ENCODE data around the gene LY6G6D.

LY6G6D gene, protein sequence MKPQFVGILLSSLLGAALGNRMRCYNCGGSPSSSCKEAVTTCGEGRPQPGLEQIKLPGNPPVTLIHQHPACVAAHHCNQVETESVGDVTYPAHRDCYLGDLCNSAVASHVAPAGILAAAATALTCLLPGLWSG

GRCh38 chr6:31715022-31715958 is at the start of gene LY6G6D:
TSS of gene LY6G6D (plus strand) at chr6:31715348. CDS start at chr6:31715356, 8 bp downstream.
- DNase-seq (ENCODE audit: low spot score), result no peak

GRCh38 chr6:31665501-31666336 is 49.4 kb upstream of the LY6G6D start, which contains the start of gene CSNK2B:
TSS of gene CSNK2B (plus strand) at chr6:31666080. CDS start at chr6:31666832, 752 bp downstream.
- peak; percentile 95 for DNase-seq (ENCODE audit: low spot score)

DNA sequence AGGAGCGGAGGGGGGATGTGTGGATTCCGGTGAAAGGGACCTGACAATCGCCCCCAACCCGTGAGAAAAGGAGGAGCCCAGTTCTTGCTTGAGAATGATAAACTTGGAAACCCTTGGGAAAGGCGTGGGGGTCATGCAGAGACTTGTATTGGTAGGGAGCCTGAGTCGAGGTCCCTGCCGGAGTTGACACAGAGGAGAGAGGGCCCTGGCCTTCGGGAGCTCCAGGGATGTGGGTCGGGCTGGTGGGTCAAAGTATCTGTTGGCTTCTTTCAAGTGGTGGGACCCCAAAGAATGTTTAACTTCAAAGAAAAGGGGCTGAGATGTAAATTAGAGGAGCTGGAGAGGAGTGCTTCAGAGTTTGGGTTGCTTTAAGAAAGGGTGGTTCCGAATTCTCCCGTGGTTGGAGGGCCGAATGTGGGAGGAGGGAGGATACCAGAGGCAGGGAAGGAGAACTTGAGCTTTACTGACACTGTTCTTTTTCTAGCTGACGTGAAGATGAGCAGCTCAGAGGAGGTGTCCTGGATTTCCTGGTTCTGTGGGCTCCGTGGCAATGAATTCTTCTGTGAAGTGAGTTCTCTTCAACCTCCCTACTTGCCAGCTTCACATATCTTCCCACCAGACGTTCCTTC is 48.7 kb upstream of the LY6G6D start:
- no peak for DNase-seq (ENCODE audit: low spot score)

DNA sequence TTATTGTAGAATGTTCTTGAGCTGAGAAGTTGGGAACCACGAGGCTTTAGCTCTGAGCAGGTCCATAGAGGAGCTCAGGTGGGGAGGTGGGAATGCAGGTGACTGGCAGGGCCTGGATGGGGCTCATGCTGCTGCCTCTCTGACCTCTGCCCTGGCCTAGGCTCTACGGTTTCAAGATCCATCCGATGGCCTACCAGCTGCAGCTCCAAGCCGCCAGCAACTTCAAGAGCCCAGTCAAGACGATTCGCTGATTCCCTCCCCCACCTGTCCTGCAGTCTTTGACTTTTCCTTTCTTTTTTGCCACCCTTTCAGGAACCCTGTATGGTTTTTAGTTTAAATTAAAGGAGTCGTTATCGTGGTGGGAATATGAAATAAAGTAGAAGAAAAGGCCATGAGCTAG is 45.5 kb upstream of the LY6G6D start, which contains the start of gene LY6G5B:
Gene LY6G5B, plus strand, starts transcription at position 301 of the 400 bp plus-strand sequence. CDS start 975 bp downstream, outside the sequence.
- no peak for DNase-seq (ENCODE audit: low spot score)

- DNase-seq (ENCODE audit: low spot score), result no peak
Measured at GRCh38 chr6:31676322-31676903, 38.7 kb upstream of the LY6G6D start.

- no peak for DNase-seq (ENCODE audit: low spot score)
Measured at GRCh38 chr6:31676904-31677303, 38.2 kb upstream of the LY6G6D start.

- DNase-seq (ENCODE audit: low spot score), result no peak
Measured at GRCh38 chr6:31677955-31678354, 37.2 kb upstream of the LY6G6D start.

DNA sequence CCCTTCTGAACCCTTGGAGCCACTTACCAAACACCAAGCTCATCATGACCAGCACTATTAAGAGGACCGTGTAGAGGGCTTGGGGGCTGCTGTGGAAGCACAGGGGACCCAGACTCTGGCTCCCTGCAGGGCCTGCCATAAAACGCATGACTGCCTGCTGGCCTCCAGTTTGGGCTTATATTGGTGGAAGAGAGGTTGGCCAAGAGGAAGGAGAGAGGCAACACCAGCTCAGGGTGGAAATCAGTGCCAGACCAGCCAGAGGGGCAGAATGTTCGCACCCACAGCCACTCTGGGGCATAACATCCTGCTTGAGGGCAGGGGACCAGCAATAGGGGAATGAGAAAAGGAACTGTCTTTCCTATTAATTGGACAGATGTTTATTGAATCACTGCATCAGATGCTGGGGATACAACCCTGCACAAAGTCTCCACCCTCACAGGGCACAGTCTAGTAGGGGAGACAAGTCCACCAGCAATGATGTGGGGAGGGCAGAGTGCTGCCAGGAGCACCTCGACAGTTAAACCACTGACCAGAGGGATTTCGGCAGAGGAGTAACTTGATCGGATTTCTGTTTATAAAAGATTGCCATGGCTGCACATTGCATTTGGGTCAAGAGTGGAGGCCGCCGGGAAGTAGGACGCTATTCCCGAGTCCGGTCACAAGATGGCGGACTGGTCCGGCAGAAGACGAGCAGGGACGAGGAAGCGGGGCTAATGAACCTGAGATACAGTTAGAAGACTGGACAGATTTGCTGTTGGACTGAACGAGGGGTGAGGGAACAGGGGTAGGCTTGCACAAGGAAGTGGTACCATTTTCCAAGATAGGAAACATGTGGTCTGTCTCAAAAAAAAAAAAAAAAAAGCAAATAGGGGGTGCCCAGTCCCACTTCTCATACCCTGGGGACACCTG is 34.7 kb upstream of the LY6G6D start, which contains the start of gene LY6G5C:
Gene LY6G5C, minus strand, starts transcription at position 842 of the 909 bp plus-strand sequence. Its CDS starts 694 bp downstream, at position 148.
- peak; percentile 90 for DNase-seq (ENCODE audit: low spot score)

DNA sequence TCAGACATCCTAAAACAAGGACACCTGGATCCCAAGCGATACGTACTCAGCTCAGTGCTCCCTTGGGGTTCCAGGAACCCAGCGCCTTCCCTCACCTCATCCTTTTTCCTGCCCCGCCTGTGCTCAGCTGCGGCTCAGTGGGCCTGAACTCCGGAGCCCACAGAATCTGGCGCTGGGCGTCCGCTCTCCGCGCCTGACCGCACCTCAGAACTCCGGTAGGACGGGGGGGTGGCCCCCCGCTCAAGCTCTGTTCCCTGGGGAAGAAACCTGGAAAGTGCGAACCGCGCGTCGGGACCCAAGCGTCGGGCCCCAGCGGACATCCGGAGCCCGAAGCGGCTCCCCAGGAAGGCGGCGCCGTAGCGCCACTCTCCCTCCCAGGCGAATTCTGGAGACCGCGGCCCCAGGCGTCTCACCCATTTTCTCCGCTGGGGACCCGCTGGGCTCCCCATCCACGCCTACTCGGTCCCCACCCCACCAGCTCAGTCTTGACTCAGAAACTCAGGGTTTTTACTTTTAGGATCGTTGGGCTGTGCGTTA is 33.9 kb upstream of the LY6G6D start:
- peak; percentile 57 for DNase-seq (ENCODE audit: low spot score)

DNA sequence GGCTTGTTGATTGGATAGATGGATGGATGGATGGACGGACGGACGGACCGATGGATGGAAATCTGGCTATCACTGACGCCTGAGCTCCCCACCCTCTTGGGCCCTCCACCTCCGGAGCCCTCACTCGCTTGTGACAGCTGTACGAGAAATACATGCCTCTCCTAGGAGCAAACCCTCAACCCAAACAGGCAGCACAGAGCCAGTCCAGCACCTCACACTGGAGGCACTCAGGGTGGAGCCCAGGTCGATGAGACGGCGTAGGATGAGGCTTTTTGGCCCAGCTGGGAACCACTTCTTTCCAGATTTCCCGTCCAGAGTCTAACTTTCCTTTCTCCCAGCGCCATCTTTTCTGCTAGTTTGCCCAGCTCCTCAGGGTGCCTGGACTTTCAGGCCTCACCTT is 31.6 kb upstream of the LY6G6D start:
- no peak for DNase-seq (ENCODE audit: low spot score)

DNA sequence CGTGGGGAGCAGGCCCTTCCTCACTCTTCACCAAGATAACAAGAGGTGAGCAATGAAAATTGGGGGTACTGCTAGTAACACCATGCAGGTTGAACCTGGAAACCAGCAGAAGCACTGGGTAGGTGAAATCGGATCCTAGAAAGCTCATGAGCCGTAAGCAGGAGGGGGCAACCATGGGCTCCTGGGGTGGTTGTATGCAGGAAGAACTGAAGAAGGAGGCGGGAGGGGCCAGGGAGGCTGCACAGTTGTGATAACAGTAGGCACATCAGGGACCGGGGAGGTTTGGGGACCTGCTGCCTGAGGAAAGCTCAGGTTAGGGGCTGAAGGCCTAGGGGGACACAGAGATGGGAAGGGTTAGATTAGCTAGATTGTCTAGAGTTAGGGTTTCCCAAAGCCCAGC is 28.7 kb upstream of the LY6G6D start:
- no peak for DNase-seq (ENCODE audit: low spot score)

GRCh38 chr6:31687321-31687720 is 27.8 kb upstream of the LY6G6D start:
- DNase-seq (ENCODE audit: low spot score), result no peak

GRCh38 chr6:31687860-31688693 is 27.1 kb upstream of the LY6G6D start:
- DNase-seq (ENCODE audit: low spot score), result no peak

GRCh38 chr6:31689249-31690110 is 25.7 kb upstream of the LY6G6D start:
- DNase-seq (ENCODE audit: low spot score), result no peak

DNA sequence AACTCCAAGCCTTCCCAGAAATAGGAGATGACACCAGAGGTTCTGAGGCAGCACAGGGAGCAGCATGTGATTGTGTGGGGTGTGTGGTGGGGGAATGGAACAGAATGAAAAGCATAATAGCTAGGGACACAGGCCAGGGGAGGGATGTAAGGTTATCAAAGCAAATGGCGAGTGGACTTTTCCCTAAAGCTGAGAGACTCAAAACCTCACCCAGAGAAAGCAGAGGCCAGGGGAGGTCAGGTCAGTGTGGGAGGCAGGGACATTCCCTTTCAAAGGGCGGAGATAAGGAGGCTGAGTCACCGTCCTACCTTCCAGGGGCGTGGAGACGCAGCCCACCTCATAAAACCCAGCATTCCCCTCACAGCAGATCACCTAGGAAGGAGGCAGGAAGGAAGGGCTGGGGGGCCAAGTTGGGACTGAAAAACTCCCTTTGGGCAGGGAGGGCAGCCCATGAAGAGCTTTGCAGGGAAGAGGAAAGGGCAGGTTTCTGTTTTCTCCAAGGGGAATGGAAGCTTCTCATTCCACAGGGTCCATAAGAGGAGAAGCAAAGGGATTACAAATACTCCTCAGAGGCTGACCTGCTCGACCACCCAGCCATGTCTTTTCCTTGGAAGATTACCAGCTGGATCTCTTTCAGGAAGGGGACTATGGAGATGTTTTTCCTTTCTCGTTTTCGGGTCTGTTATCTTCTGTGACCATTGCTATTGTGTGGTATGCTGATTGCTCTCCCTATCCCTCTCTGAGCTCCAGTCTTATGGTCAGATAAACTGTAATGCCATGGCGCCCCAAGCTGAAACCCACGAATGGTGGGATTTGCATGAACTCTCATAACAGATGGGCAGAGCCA is 24.7 kb upstream of the LY6G6D start:
- no peak for DNase-seq (ENCODE audit: low spot score)

GRCh38 chr6:31691078-31691463 is 24.1 kb upstream of the LY6G6D start:
- no peak for DNase-seq (ENCODE audit: low spot score)

DNA sequence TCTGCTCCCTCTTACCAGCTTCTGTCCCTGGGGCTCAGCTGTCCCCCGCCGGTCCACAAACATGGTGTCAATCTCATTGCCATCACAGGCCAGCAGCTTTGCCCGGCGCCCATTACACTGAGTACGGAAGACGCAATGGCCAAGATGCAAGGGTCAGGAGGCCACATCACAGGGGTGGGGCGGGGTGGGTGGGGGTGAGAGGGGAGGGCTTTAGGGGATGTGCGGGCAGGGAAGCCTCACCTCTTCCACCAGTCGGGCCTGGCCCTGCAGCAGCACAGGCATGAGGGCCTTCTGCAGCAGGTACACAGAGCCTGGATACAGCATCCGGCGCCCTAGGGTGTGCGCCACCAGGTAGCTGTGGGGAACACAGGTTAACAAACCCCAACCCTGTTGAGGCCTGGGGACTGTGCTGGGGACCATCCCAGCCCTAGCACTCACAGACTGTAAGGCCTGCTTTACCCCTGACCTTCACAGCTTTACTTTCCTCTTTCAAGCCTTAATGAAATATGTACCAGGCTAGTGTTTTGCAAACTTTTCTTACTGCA is 23.5 kb upstream of the LY6G6D start:
- no peak for DNase-seq (ENCODE audit: low spot score)
